Measurements from ENCODE around the gene HELZ2.

The HELZ2 gene

DNA sequence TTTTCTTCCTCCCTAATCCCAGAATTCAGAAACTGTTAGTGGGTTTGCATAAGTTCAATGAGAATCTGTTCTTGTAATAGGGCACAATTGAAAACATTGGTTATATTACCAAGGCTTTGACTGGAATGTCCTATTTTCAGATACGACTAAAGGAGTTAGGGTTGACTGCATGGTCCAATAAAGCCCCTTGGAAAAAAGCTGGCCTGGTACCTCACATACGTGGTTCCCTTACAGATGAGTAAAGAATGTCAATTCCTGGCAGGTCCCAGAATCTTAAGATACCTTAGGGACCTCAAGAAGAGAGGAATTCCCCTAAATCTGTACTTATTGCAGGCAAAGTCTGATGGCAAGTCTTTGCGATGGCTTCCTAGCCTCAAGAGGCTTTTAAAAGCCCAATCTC, 48.9 kb downstream of the HELZ2 start:
- no peak for DNase-seq (ENCODE audit: low read depth, low spot score)
